IPS DF 4.7 (cell line): ENCODE measurements around the gene RTF1.
A peak's percentile ranks its signal among the peaks of the same experiment; 100 is the strongest.
"Not testable (repeated sequence)": the region's sequence is repeated elsewhere in the genome, so short reads cannot be mapped to it uniquely, and the experiment has no call there.

Experiments used
- DNase-seq: peaks from one replicate; pipeline ENCODE4 v3.0.0-alpha.2; 2013; ENCODE audit warnings: low spot score; ENCODE audit errors: extremely low read depth

RTF1 gene

DNA sequence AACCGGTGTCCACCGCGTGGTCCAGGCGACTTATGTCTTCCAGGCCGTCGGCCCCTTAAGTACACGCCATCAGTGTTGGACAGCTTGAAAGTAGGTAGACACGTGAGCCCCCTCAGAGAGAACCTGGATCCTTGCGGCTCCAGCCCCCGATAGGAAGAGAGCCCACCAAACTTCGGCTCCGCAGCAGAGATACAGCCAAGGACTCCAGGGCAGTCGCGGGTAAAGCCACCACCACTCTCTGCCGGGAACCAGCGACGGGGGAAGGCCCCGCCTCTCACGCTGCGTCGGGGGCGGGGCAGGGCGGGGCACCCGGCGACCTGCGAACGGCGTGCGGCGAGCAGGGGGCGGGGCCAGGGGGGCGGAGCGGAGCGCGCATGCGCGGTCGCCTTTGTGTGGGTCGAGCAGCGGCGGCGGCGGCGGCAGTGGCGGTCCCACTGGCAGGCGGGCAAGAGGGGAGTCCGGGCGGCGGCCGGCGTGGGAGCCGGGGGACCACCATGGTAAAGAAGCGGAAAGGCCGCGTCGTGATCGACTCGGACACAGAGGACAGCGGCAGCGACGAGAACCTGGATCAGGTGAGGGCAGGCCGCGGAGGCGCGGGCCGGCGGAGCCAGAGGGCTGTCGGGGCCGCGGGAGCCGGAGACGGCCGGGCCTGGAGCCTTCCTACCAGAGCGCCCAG is at the start of gene RTF1:
RTF1 (plus strand) TSS at position 354 of the 676 bp plus-strand sequence; CDS start at position 375, 21 bp downstream.
- peak; percentile 25 for DNase-seq

GRCh38 chr15:41367418-41367817 is 49.5 kb upstream of the RTF1 start:
- no peak for DNase-seq

- no peak for DNase-seq
These were observed 38.9 kb upstream of the RTF1 start for GRCh38 chr15:41377978-41378377.

DNA sequence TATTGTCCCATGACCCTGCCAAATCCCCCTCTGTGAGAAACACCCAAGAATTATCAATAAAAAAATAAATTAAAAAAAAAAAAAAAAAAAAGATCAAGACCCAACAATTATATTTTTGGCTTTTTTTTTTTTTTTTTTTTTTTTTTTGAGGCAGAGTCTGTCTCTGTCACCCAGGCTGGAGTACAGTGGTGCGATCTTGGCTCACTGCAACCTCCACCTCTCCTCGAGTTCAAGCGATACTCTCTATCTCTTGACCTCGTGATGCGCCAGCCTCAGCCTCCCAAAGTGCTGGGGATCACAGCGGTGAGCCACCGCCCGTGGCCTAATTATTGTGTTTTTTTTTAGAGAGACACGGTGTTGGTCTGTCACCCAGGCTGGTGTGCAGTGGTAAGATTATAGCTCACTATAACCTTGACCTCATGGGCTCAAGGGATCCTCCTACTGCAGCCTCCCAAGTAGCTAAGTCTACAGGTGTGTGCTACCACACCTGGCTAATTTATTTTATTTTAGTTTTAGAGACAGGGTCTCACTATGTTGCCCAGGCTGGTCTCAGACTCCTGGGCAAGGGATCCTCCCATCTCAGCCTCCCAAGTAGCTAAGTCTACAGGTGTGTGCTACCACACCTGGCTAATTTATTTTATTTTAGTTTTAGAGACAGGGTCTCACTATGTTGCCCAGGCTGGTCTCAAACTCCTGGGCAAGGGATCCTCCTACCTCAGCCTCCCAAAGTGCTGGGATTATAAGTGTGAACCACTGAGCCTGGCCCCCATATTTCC is 32.7 kb upstream of the RTF1 start:
- not testable (repeated sequence) for DNase-seq

- DNase-seq = no peak
These were observed 29.2 kb upstream of the RTF1 start for GRCh38 chr15:41387646-41388045.

GRCh38 chr15:41392659-41393058 is 24.2 kb upstream of the RTF1 start:
- no peak for DNase-seq

DNA sequence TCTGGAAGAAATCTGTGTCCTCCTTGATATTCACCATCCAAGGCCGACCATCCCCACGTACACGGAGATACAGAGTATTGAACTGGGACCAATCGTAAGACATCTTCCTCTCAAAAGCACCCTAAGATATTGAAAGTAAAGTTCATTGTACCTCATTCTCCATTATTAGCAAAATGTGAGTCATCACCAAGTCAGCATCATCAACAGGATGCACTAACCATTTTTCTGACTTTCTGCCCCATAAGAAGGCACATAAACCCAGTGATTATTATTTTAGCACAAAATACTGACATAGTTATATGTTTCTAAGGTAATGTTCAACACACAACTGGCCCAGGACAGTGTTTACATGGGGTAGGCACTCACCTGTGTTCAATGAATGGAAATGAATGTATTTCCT is 22.0 kb upstream of the RTF1 start:
- DNase-seq = no peak

DNA sequence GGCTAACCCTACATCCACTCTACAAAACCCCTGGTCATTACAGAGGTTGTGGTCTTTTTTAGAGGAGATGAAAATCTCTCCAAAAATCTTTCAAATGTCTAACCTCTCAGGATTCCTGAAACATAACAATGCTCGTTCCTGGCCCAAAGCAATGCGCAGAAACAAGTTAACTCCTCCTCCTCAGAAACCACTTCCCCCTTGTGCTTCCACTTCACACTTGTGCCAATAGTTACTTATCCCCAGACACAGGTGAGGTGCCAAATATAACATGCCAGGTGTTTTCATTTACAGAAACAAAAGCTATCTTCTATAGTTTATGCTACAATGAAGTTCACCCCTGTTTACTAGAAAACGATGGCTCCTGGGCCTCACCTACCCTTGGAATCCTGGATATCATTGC is 20.8 kb upstream of the RTF1 start:
- no peak for DNase-seq

GRCh38 chr15:41401904-41402267 is 15.0 kb upstream of the RTF1 start:
- no peak for DNase-seq

DNA sequence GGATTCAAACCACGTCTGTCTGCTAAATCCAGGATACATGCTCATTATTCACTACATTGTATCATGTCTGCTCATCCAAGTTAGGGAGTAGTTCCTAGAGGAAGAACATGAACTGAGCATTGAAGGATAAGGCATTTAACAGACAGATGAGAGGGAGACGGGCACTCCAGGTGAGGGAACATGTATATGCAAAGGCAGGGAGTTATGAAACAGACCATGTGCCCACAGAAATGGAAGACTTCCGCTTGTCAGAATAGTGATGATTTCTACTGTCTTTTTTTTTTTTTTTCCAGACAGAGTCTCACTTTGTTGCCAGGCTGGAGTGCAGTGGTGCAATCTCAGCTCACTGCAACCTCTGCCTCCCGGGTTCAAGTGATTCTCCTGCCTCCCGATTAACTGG is 9.6 kb upstream of the RTF1 start:
- DNase-seq = no peak

DNA sequence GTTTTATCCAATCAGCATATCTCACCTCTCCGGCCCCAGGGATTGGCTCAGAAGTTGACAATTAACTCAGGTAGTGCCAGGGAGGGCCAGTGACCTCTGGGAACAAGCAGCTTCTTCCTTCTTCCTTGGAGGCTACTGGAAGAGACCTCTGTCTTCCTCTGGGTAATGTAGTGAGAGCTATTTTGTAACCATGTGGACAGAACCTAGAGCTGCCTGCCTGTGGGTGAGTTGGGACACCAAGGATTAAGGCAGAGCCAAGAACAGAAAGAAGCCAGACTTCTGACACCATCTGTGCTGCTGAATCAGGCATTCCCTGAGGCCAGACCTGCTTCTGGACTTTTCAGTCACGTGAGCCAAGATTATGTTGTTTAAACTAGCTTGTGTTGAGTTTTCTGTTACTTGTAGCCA is 8.7 kb upstream of the RTF1 start:
- no peak for DNase-seq

GRCh38 chr15:41411031-41411430 is 5.9 kb upstream of the RTF1 start:
- DNase-seq = no peak

DNA sequence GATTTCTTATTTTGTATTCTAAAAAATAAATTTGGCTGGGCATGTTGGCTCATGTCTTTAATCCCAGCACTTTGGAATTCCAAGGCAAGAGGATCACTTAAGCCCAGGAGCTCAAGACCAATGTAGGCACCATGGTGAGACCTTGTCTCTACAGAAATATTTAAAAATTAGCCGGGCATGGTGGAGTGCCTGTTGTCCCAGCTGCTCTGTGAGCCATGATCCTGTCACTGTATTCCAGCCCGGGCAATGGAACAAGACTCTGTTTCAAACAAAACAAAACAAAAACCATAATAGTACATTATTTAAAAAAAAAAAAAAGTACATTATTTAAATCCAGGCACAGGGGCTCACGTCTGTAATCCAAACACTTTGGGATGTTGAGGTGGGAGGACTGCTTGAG is 5.5 kb upstream of the RTF1 start:
- no peak for DNase-seq

GRCh38 chr15:41416128-41416741 is 660 bp upstream of the RTF1 start:
- DNase-seq = no peak

DNA sequence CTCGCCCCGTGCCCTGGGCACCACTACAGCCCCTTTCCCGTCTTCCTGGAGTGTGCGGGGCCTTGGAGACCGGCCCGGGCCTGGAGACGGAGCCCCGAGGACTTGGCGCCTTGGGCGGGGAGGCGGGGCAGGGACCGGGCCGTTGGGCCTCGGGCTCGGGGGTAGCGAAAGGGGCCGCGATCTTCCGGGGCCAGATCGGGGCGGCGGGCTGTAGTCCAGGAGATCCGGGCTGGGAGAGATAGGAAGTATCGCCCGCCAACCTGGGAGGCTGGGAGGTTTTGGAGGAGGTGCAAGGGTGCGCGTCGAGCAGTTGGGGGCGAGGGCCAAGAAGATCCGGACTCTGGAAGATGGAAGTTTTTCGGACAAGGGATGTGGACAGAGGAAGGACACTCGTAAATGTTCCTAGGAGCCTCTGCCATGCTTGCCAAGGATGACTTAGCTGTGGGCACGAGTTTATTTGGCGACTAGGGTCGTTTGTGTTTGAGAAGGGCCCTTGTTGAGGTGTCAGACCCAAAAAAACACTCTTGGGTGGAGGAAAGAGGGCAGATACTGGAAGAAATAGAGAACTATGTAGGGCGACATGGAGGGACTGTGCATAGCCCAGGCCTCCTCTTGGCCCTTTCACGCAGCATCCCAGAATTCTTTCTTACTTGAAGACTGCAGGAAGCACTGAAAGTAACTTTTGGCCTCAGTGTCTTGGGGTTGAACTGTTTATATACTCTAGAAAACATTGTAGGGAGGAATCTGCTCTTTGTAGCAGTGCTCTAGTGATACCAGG is 712 bp downstream of the RTF1 start:
- no peak for DNase-seq

DNA sequence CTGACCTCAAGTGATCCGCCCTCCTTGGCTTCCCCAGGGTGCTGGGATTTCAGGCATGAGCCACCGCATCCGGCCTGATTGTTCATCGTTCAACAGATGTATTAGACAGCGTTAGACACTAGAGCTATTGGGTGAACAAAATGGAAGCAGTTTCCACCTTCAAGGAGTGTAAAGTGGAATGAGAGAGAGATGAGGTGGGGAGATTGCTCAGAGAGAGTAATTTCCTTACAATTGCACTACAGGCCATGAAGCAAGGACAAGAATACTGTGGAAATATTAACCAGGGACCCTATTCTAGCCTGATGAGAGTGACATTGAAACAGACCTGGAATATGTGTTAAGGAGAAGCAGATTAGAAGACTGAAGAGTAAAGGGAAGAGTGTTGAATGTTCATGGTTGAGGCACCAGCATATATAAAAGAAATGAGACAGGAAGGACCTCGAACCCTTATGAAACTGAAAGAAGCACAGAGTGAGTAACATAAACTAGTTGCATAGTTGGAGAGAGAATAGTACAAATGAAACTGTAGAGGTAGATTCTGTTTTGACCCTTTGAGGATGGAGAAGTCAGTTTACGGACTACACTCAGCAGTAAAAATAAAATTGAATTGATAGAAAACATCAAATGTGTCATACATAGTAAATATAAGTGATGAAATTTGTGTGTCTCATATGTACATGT is 7.2 kb downstream of the RTF1 start:
- no peak for DNase-seq

- DNase-seq = no peak
These were observed 7.9 kb downstream of the RTF1 start for GRCh38 chr15:41424809-41425208.

GRCh38 chr15:41425907-41426306 is 9.0 kb downstream of the RTF1 start:
- not testable (repeated sequence) for DNase-seq

- no peak for DNase-seq
These were observed 12.4 kb downstream of the RTF1 start for GRCh38 chr15:41429003-41429890.
